GM21526 (cell line): ENCODE results near the gene KISS1R.
"Not testable (repeated sequence)": the region's sequence is repeated elsewhere in the genome, so short reads cannot be mapped to it uniquely, and the experiment has no call there.

Experiments used
- ATAC-seq: cut with Tn5 transposase; IDR thresholded peaks from one replicate; pipeline ENCODE4 v1.9.1; 2021; ENCODE audit warnings: moderate library complexity; ENCODE audit not compliant: unreplicated experiment, low FRiP score

KISS1R gene

GRCh38 chr19:917323-918151 is at the start of gene KISS1R:
TSS of gene KISS1R (plus strand) at chr19:917333. CDS start at chr19:917503, 170 bp downstream.
- ATAC-seq = no peak

- no peak for ATAC-seq
Measured at GRCh38 chr19:867855-868457, 49.2 kb upstream of the KISS1R start.

GRCh38 chr19:868458-869244 is 48.5 kb upstream of the KISS1R start:
- ATAC-seq = no peak

- ATAC-seq = no peak
Measured at GRCh38 chr19:869245-870177, 47.6 kb upstream of the KISS1R start.

GRCh38 chr19:870314-870713 is 46.8 kb upstream of the KISS1R start:
- no peak for ATAC-seq

- no peak for ATAC-seq
Measured at GRCh38 chr19:870963-871401, 46.2 kb upstream of the KISS1R start.

- ATAC-seq = no peak
Measured at GRCh38 chr19:871446-872265, 45.5 kb upstream of the KISS1R start.

GRCh38 chr19:872266-872951 is 44.7 kb upstream of the KISS1R start:
- no peak for ATAC-seq

- no peak for ATAC-seq
Measured at GRCh38 chr19:873084-873483, 44.0 kb upstream of the KISS1R start.

GRCh38 chr19:873561-874041 is 43.5 kb upstream of the KISS1R start:
- ATAC-seq = no peak

- ATAC-seq = no peak
Measured at GRCh38 chr19:875265-875879, 41.8 kb upstream of the KISS1R start.

GRCh38 chr19:876089-876488 is 41.0 kb upstream of the KISS1R start:
- no peak for ATAC-seq

GRCh38 chr19:876780-877314 is 40.3 kb upstream of the KISS1R start:
- ATAC-seq = no peak

GRCh38 chr19:877992-878660 is 39.0 kb upstream of the KISS1R start:
- ATAC-seq = not testable (repeated sequence)

GRCh38 chr19:878751-879561 is 38.2 kb upstream of the KISS1R start:
- not testable (repeated sequence) for ATAC-seq

- ATAC-seq = no peak
Measured at GRCh38 chr19:879711-880438, 37.3 kb upstream of the KISS1R start.
